K562 (cell line): ENCODE results near the gene PIGL. TPM values are rescaled to one million over a fixed set of nuclear protein-coding genes. Genes with fewer than 3 reads are reported as not detected.

ENCODE experiments used
- CREB3L1 ChIP-seq: fragments of 450-650 bp; IDR thresholded peaks from 2 replicates; pipeline ENCODE4 v1.6.1; 2014; ENCODE audit warnings: low read depth, mild to moderate bottlenecking, moderate library complexity, borderline replicate concordance
- ELK3 ChIP-seq: fragments of 450-650 bp; formaldehyde crosslinking; IDR thresholded peaks from 2 replicates; pipeline ENCODE4 v1.4.0; 2020; ENCODE audit warnings: mild to moderate bottlenecking
- ETS2 ChIP-seq: IDR thresholded peaks from 2 replicates; pipeline ENCODE4 v1.6.1; 2016; ENCODE audit warnings: borderline replicate concordance, missing genetic modification characterization, mild to moderate bottlenecking, moderate library complexity, missing compliant biosample characterization; ENCODE audit not compliant: poor library complexity, severe bottlenecking
- FOSL1 ChIP-seq: fragments of 200-800 bp; sonication (Bioruptor generic); conservative IDR thresholded peaks from 2 replicates; pipeline ENCODE4 v1.6.1; 2016; ENCODE audit warnings: missing genetic modification characterization, missing compliant biosample characterization
- FOXJ2 ChIP-seq: fragments of 200-800 bp; sonication (Bioruptor generic); IDR thresholded peaks from 2 replicates; pipeline ENCODE4 v1.6.1; 2016; ENCODE audit warnings: missing genetic modification characterization, missing compliant biosample characterization
- HDGF ChIP-seq: fragments of 450-650 bp; IDR thresholded peaks from 2 replicates; pipeline ENCODE4 v1.6.1; 2016
- HINFP ChIP-seq: fragments of 450-650 bp; conservative IDR thresholded peaks from 2 replicates; pipeline ENCODE4 v1.6.1; 2016; ENCODE audit warnings: missing genetic modification characterization, low read depth, mild to moderate bottlenecking, control low read depth, missing compliant biosample characterization
- NCOA2 ChIP-seq, 2 experiments: fragments of 450-650 bp; IDR thresholded peaks; 2 replicates each; pipeline ENCODE4 v1.6.1; 2018; ENCODE audit warnings: mild to moderate bottlenecking in 2 of 2, moderate library complexity in 1 of 2; ENCODE audit not compliant: partially characterized antibody in 2 of 2
- SAFB2 ChIP-seq: fragments of 200-400 bp; formaldehyde crosslinking; IDR thresholded peaks from 2 replicates; pipeline ENCODE4 v1.6.1; 2018; ENCODE audit warnings: borderline replicate concordance, low read length, low read depth, moderate library complexity; ENCODE audit not compliant: severe bottlenecking
- SETDB1 ChIP-seq: IDR thresholded peaks from one replicate; pipeline ENCODE4 v1.6.1; 2012; ENCODE audit warnings: low read length, control low read depth, inconsistent platforms
- ZNF740 ChIP-seq, 3 experiments: fragments of 200-800 bp in 1 of 3; sonication (Bioruptor generic) in 1 of 3; sonication (generic) in 1 of 3; formaldehyde crosslinking in 1 of 3; IDR thresholded peaks; 2 replicates each; pipeline versions ENCODE4 v1.6.1 to v1.8.0; 2016 to 2022; ENCODE audit warnings: mild to moderate bottlenecking in 2 of 3, missing compliant biosample characterization in 2 of 3, missing genetic modification characterization in 2 of 3, missing genetic modification reagents in 1 of 3
- polyA plus RNA-seq, 8 experiments: library from polyadenylated mRNA; depleted of rRNA in 4 of 8; stranded (reverse) in 5 of 8; unstranded in 3 of 8; fragments of >200 nt; fragmentation: Nextera tagmentation in 2 of 8; fragmentation: Illumina TruSeq in 1 of 8; extraction: Ambion mirVana in 2 of 8; extraction: Trizol in 1 of 8; gene quantifications; 2 replicates each; pipeline versions ENCODE4 v1.2.1 to v1.2.3, GENCODE V29; 2011 to 2014; ENCODE audit warnings: inconsistent platforms in 1 of 8, missing spikeins in 1 of 8
- total RNA-seq, 7 experiments: library from RNA; depleted of rRNA in 6 of 7; stranded (reverse); fragments of >200 nt in 6 of 7; fragmentation: Illumina TruSeq in 2 of 7; extraction: Trizol in 2 of 7; gene quantifications; 2 replicates each; pipeline versions ENCODE4 v1.2.1 to v1.2.3, GENCODE V29; 2011 to 2021; ENCODE audit warnings: low replicate concordance in 1 of 7

The PIGL gene
- total and polyA plus RNA-seq, 9 of the 15 experiments (the other 6 are each of a cell fraction or from before 2014, with no cell fraction given) = 19.9 to 55.3 (median 29.6) TPM

- TF ChIP-seq ZNF740 (CRISPR knock-in tag; IDR thresholded peaks at IDR 0.05) = no peak
- TF ChIP-seq ZNF740 (tag; IDR thresholded peaks at IDR 0.05) = no peak
- TF ChIP-seq FOSL1 (tag) = no peak
- no peak for TF ChIP-seq NCOA2 (IDR thresholded peaks at IDR 0.05; ENCODE audit: partially characterized antibody in 2 of 2)
- TF ChIP-seq HDGF = no peak
- TF ChIP-seq SAFB2 = no peak
- TF ChIP-seq SETDB1 = no peak
- no peak for TF ChIP-seq FOXJ2 (tag)
- TF ChIP-seq ETS2 (tag) = no peak
- TF ChIP-seq ELK3 (CRISPR knock-in tag) = no peak
- no peak for TF ChIP-seq HINFP (tag)
- no peak for TF ChIP-seq CREB3L1
These were observed 147.6 kb downstream of the PIGL start (continued) for GRCh38 chr17:16364625-16365024.
